IMR-90 (cell line): ENCODE measurements around the gene PRAMEF27. TPM values are rescaled to one million over a fixed set of nuclear protein-coding genes. Genes with fewer than 3 reads are reported as not detected.
"Not testable (repeated sequence)": the region's sequence is repeated elsewhere in the genome, so short reads cannot be mapped to it uniquely, and the experiment has no call there.

ENCODE experiments used
- ATAC-seq: fragments of 200-7000 bp; cut with Tn5 transposase; 2 replicates; pipeline ENCODE4 v1.9.1; 2020; ENCODE audit warnings: low read depth, mild to moderate bottlenecking, moderate library complexity
- BruUV-seq: library from RNA; stranded (reverse); fragments of 400-500 nt; replicated peaks from 2 replicates; lab custom pipeline; 2021; lab: Mats Ljungman, UMichigan
- CTCF ChIA-PET: fragments of 300-600 bp; formaldehyde crosslinking; extraction: SDS; loops from one replicate; lab custom pipeline; 2021; ENCODE audit warnings: antibody characterized with exemption; lab: Yijun Ruan, JAX
- POLR2A ChIA-PET: fragments of 300-600 bp; sonication (Branson Sonifier 250); formaldehyde crosslinking; loops from one replicate; lab custom pipeline; 2022; ENCODE audit warnings: antibody characterized with exemption; ENCODE audit not compliant: unreplicated experiment; lab: Charles Lee
- DNase-seq: peaks from one replicate; pipeline ENCODE4 v3.0.0; 2013
- H2AFZ ChIP-seq: replicated peaks from 2 replicates; pipeline ENCODE3; 2013; ENCODE audit warnings: low read length, mild to moderate bottlenecking; ENCODE audit not compliant: poor library complexity
- H2AK5ac ChIP-seq: 2 replicates; pipeline ENCODE4 v1.6.1; 2013; ENCODE audit warnings: low read depth, low read length, inconsistent platforms
- H2AK9ac ChIP-seq: replicated peaks from 2 replicates; pipeline ENCODE3; 2013; ENCODE audit warnings: mild to moderate bottlenecking, low read depth, low read length, moderate library complexity; ENCODE audit not compliant: poor library complexity
- H2BK120ac ChIP-seq: 2 replicates; pipeline ENCODE4 v1.6.1; 2013; ENCODE audit warnings: low read depth, low read length, inconsistent platforms
- H2BK15ac ChIP-seq: 3 replicates; pipeline ENCODE4 v1.6.1; 2013; ENCODE audit warnings: low read depth, low read length, inconsistent platforms
- H2BK20ac ChIP-seq: 2 replicates; pipeline ENCODE4 v1.6.1; 2013; ENCODE audit warnings: low read depth, mild to moderate bottlenecking, inconsistent platforms, low read length, moderate library complexity
- H2BK5ac ChIP-seq: 2 replicates; pipeline ENCODE4 v1.6.1; 2013; ENCODE audit warnings: mild to moderate bottlenecking, low read depth, low read length, inconsistent platforms; ENCODE audit not compliant: poor library complexity, severe bottlenecking
- H3K14ac ChIP-seq: replicated peaks from 2 replicates; pipeline ENCODE4 v1.6.1; 2013; ENCODE audit warnings: low read depth, low read length, inconsistent platforms
- H3K18ac ChIP-seq: 2 replicates; pipeline ENCODE4 v1.6.1; 2013; ENCODE audit warnings: low read depth, low read length, control low read depth
- H3K23ac ChIP-seq: 2 replicates; pipeline ENCODE4 v1.6.1; 2013; ENCODE audit warnings: low read depth, low read length, inconsistent platforms
- H3K27ac ChIP-seq: 2 replicates; pipeline ENCODE4 v1.5.1; 2013; ENCODE audit warnings: mild to moderate bottlenecking, control low read depth, low read length; ENCODE audit not compliant: insufficient read depth
- H3K27me3 ChIP-seq: 2 replicates; pipeline ENCODE4 v1.6.1; 2013; ENCODE audit warnings: low read length; ENCODE audit not compliant: control insufficient read depth, insufficient read depth
- H3K36me3 ChIP-seq: 2 replicates; pipeline ENCODE4 v1.6.1; 2013; ENCODE audit warnings: low read length, mixed read lengths; ENCODE audit not compliant: control insufficient read depth, insufficient read depth
- H3K4ac ChIP-seq: 2 replicates; pipeline ENCODE4 v1.6.1; 2013; ENCODE audit warnings: low read depth, low read length, inconsistent platforms
- H3K4me1 ChIP-seq: 2 replicates; pipeline ENCODE4 v1.6.1; 2013; ENCODE audit warnings: low read length, mixed read lengths; ENCODE audit not compliant: control insufficient read depth, insufficient read depth
- H3K4me2 ChIP-seq: 2 replicates; pipeline ENCODE4 v1.6.1; 2013; ENCODE audit warnings: low read depth, mild to moderate bottlenecking, control low read depth, low read length, moderate library complexity
- H3K4me3 ChIP-seq: 2 replicates; pipeline ENCODE4 v1.5.1; 2013; ENCODE audit warnings: low read depth, mild to moderate bottlenecking, control low read depth, low read length, moderate library complexity; ENCODE audit not compliant: insufficient read depth
- H3K56ac ChIP-seq: 2 replicates; pipeline ENCODE4 v1.6.1; 2013; ENCODE audit warnings: low read length, inconsistent platforms; ENCODE audit not compliant: insufficient read depth; ENCODE audit errors: extremely low read depth
- H3K79me1 ChIP-seq, 2 experiments: 2 replicates each; pipeline ENCODE4 v1.6.1; 2013; ENCODE audit warnings: low read length in 2 of 2, inconsistent platforms in 1 of 2, low read depth in 1 of 2
- H3K9ac ChIP-seq: 2 replicates; pipeline ENCODE4 v1.6.1; 2013; ENCODE audit warnings: low read depth, low read length, control low read depth
- H3K9me1 ChIP-seq: 2 replicates; pipeline ENCODE4 v1.6.1; 2013; ENCODE audit warnings: low read length, inconsistent platforms; ENCODE audit not compliant: insufficient read depth
- H3K9me3 ChIP-seq: 2 replicates; pipeline ENCODE4 v1.6.1; 2013; ENCODE audit warnings: low read length; ENCODE audit not compliant: control insufficient read depth, insufficient read depth
- H4K20me1 ChIP-seq: 2 replicates; pipeline ENCODE4 v1.6.1; 2013; ENCODE audit warnings: low read length, inconsistent platforms; ENCODE audit not compliant: insufficient read depth
- H4K5ac ChIP-seq: 2 replicates; pipeline ENCODE4 v1.6.1; 2013; ENCODE audit warnings: mild to moderate bottlenecking, low read depth, low read length, control low read depth
- H4K8ac ChIP-seq, 2 experiments: 2 replicates each; pipeline ENCODE4 v1.6.1; 2013; ENCODE audit warnings: low read depth in 2 of 2, low read length in 2 of 2, control low read depth in 1 of 2, inconsistent platforms in 1 of 2
- H4K91ac ChIP-seq: 2 replicates; pipeline ENCODE4 v1.6.1; 2013; ENCODE audit warnings: low read depth, low read length, inconsistent platforms; ENCODE audit not compliant: insufficient read depth
- WGBS, 2 experiments: methylation state at CpG; one replicate each; pipeline versions ENCODE4 v1.1.5 to v1.1.7; 2013; ENCODE audit warnings: missing lambda C conversion rate in 2 of 2; ENCODE audit not compliant: insufficient read length in 1 of 2; ENCODE audit errors: extremely low coverage in 2 of 2; 5-methylcytosine and 5-hydroxymethylcytosine counted together
- dilution Hi-C: fragments of 300-500 bp; cut with HindIII; formaldehyde crosslinking; loops from one replicate; pipeline ENCODE4 v1.14.3; 2018; ENCODE audit warnings: low sequenced_read_pairs; ENCODE audit not compliant: unreplicated experiment
- in situ Hi-C: fragments of 300-500 bp; cut with MboI; formaldehyde crosslinking; loops from 3 replicates; pipeline ENCODE4 v1.14.3; 2019; ENCODE audit warnings: low sequenced_read_pairs, inconsistent platforms, mixed read lengths
- intact Hi-C: fragments of 100-400 bp; cut with micrococcal nuclease; formaldehyde crosslinking; loops from 2 replicates; pipeline ENCODE4 v1.10.0; 2022
- polyA plus RNA-seq, 3 experiments: library from polyadenylated mRNA; depleted of rRNA; stranded (reverse); fragments of >200 nt; gene quantifications; 2 replicates each; pipeline ENCODE4 v1.2.3, GENCODE V29; 2012; ENCODE audit warnings: low replicate concordance in 1 of 3
- total RNA-seq: library from RNA; depleted of rRNA; stranded (reverse); fragments of >200 nt; gene quantifications from 2 replicates; pipeline ENCODE4 v1.2.3, GENCODE V29; 2012

The PRAMEF27 gene
- total and polyA plus RNA-seq, 2 of the 4 experiments (the other 2 are of a cell fraction), result not detected

DNA sequence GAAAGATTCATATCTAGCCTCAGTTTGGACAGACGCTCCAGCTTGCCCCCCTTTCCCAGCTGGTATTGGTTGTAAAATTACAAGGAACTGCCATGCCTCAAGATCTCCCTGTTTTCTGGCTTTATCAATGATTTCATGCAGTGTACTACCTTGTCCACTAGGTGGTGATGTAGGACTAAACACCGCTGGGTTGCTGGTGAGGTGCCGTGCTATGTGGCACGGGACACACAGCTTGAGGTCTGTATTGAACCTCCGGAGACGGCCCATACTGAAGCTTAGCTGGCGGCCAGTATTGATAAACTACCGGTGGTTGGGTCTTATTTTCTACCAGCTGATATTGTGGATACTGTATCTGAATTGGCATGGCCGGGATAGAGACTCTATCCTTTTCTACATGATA is 36.5 kb downstream of the PRAMEF27 start:
- H3K56ac ChIP-seq, H4K8ac ChIP-seq, H2BK5ac ChIP-seq, H3K4ac ChIP-seq, H3K9ac ChIP-seq, DNase-seq, CTCF ChIA-PET, H2AFZ ChIP-seq, H3K4me3 ChIP-seq, H2AK9ac ChIP-seq, H4K91ac ChIP-seq, H3K14ac ChIP-seq, H2BK20ac ChIP-seq, H2BK120ac ChIP-seq, H3K4me2 ChIP-seq, BruUV-seq, H3K27me3 ChIP-seq, H3K18ac ChIP-seq, H2BK15ac ChIP-seq, H4K5ac ChIP-seq, intact Hi-C loops, H3K9me3 ChIP-seq, in situ Hi-C loops, POLR2A ChIA-PET, H2AK5ac ChIP-seq, H3K36me3 ChIP-seq, H3K79me1 ChIP-seq, H3K9me1 ChIP-seq, H4K20me1 ChIP-seq, ATAC-seq, H3K23ac ChIP-seq, H3K4me1 ChIP-seq, dilution Hi-C loops, H3K27ac ChIP-seq: not testable (repeated sequence)
- no CpG with 5 or more reads among the region's 9 CpGs for WGBS, 2 experiments

DNA sequence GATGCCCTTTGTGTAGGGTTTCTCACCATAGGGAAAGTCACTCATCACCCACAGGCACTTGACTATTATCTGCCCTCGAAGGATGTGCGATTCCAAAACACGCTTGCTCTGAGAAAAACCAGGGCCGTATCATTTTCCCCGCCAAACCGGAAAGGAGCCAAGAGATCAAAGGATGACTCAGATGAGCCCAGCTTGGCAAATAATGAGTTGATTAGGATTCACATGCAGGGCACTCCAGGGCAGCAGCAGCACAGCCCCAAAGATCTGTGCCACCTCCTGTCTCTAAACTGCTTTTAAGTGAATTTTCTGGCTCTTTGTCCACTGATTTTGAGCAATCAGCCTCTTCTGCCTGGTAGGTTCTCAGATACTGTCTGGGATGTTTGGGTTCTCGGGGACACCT is 44.4 kb downstream of the PRAMEF27 start:
- H3K18ac ChIP-seq, H2BK20ac ChIP-seq, H4K8ac ChIP-seq, in situ Hi-C loops, H2AK5ac ChIP-seq, H3K23ac ChIP-seq, H3K9me3 ChIP-seq, H3K36me3 ChIP-seq, H4K20me1 ChIP-seq, H4K5ac ChIP-seq, POLR2A ChIA-PET, H3K27ac ChIP-seq, H3K14ac ChIP-seq, H2BK120ac ChIP-seq, H2BK5ac ChIP-seq, H3K27me3 ChIP-seq, H3K56ac ChIP-seq, DNase-seq, dilution Hi-C loops, H2AK9ac ChIP-seq, H3K9ac ChIP-seq, H3K4me2 ChIP-seq, H3K79me1 ChIP-seq, H3K4me3 ChIP-seq, H2BK15ac ChIP-seq, H3K4me1 ChIP-seq, CTCF ChIA-PET, H4K91ac ChIP-seq, H3K4ac ChIP-seq, intact Hi-C loops, H2AFZ ChIP-seq, H3K9me1 ChIP-seq, BruUV-seq, ATAC-seq: not testable (repeated sequence)
- no CpG with 5 or more reads among the region's 7 CpGs for WGBS, 2 experiments
